Panc1 (cell line): ENCODE results near the gene LNPEP. TPM values are rescaled to one million over a fixed set of nuclear protein-coding genes. Genes with fewer than 3 reads are reported as not detected.

ENCODE experiments used
- ATAC-seq: fragments of 200-7000 bp; cut with Tn5 transposase; 2 replicates; pipeline ENCODE4 v1.9.1; 2020; ENCODE audit warnings: mild to moderate bottlenecking, moderate library complexity
- BruUV-seq: library from RNA; stranded (reverse); fragments of 400-500 nt; replicated peaks from 2 replicates; lab custom pipeline; 2021; lab: Mats Ljungman, UMichigan
- CTCF ChIA-PET: fragments of 300-600 bp; sonication (Branson Sonifier 250); formaldehyde crosslinking; loops from one replicate; lab custom pipeline; 2022; ENCODE audit warnings: antibody characterized with exemption; lab: Charles Lee
- POLR2A ChIA-PET: fragments of 300-600 bp; sonication (Branson Sonifier 250); formaldehyde crosslinking; loops from one replicate; lab custom pipeline; 2022; ENCODE audit warnings: antibody characterized with exemption; lab: Charles Lee
- DNase-seq: peaks from one replicate; pipeline ENCODE4 v3.0.0-alpha.2; 2010; ENCODE audit warnings: low read depth, low spot score
- H3K27ac ChIP-seq: 2 replicates; pipeline ENCODE4 v1.5.1; 2011; ENCODE audit warnings: mild to moderate bottlenecking, low read length, inconsistent platforms
- H3K27me3 ChIP-seq: fragments of 200-500 bp; sonication (Bioruptor generic); 2 replicates; pipeline ENCODE4 v1.6.0; 2014; ENCODE audit warnings: low read length, inconsistent platforms; ENCODE audit not compliant: control insufficient read depth, insufficient read depth
- H3K36me3 ChIP-seq: fragments of 200-500 bp; sonication (Bioruptor generic); 2 replicates; pipeline ENCODE4 v1.5.1; 2014; ENCODE audit warnings: inconsistent platforms, mild to moderate bottlenecking, low read length, moderate library complexity; ENCODE audit not compliant: control insufficient read depth, insufficient read depth
- H3K4me1 ChIP-seq: 2 replicates; pipeline ENCODE4 v1.5.1; 2011; ENCODE audit warnings: inconsistent platforms, mild to moderate bottlenecking, low read length, moderate library complexity; ENCODE audit not compliant: control insufficient read depth, insufficient read depth
- H3K4me3 ChIP-seq, 2 experiments: 2 replicates each; pipeline ENCODE4 v1.5.1; 2011 to 2012; ENCODE audit warnings: low read depth in 2 of 2, low read length in 2 of 2, mild to moderate bottlenecking in 2 of 2, inconsistent platforms in 1 of 2, moderate library complexity in 1 of 2
- H3K9me3 ChIP-seq: fragments of 200-500 bp; sonication (Bioruptor generic); 2 replicates; pipeline ENCODE4 v1.5.1; 2014; ENCODE audit warnings: low read depth, mild to moderate bottlenecking, inconsistent platforms, low read length, moderate library complexity; ENCODE audit not compliant: control insufficient read depth, insufficient read depth
- POLR2AphosphoS5 ChIP-seq: IDR thresholded peaks from 2 replicates; pipeline ENCODE4 v1.6.1; 2012; ENCODE audit warnings: mild to moderate bottlenecking, low read depth, low read length, moderate library complexity
- SIN3A ChIP-seq: IDR thresholded peaks from 2 replicates; pipeline ENCODE4 v1.6.1; 2012; ENCODE audit warnings: low read depth, mild to moderate bottlenecking, low read length, moderate library complexity, borderline replicate concordance; ENCODE audit not compliant: insufficient read depth
- TCF7L2 ChIP-seq: IDR thresholded peaks from 2 replicates; pipeline ENCODE4 v1.6.1; 2011; ENCODE audit warnings: mild to moderate bottlenecking, low read depth, low read length, inconsistent platforms
- in situ Hi-C: cut with HindIII; loops from 2 replicates; pipeline ENCODE4 v1.10.0; 2016; ENCODE audit warnings: low sequenced_read_pairs, low pct_unique_long_range_greater_than_20kb
- intact Hi-C: fragments of 100-400 bp; cut with micrococcal nuclease; formaldehyde crosslinking; loops from one replicate; pipeline ENCODE4 v1.10.0; 2022; ENCODE audit not compliant: unreplicated experiment
- total RNA-seq: library from RNA; stranded (reverse); gene quantifications from one replicate; pipeline ENCODE4 v1.2.1, GENCODE V29; 2021; ENCODE audit not compliant: unreplicated experiment
- TF ChIP-seq, protein P1 (sequence below): fragments of 450-650 bp; IDR thresholded peaks from 2 replicates; pipeline ENCODE4 v1.5.1; 2017; ENCODE audit warnings: mild to moderate bottlenecking
- TF ChIP-seq, protein P2 (sequence below), 2 experiments: IDR thresholded peaks; 2 replicates each; pipeline ENCODE4 v1.6.1; 2011 to 2012; ENCODE audit warnings: low read depth in 2 of 2, control low read depth in 1 of 2, low read length in 1 of 2, mild to moderate bottlenecking in 1 of 2, moderate library complexity in 1 of 2; ENCODE audit not compliant: insufficient read depth in 1 of 2

Gene LNPEP
- total RNA-seq, 1 experiment from 2014 or later, result 46.6 TPM

DNA sequence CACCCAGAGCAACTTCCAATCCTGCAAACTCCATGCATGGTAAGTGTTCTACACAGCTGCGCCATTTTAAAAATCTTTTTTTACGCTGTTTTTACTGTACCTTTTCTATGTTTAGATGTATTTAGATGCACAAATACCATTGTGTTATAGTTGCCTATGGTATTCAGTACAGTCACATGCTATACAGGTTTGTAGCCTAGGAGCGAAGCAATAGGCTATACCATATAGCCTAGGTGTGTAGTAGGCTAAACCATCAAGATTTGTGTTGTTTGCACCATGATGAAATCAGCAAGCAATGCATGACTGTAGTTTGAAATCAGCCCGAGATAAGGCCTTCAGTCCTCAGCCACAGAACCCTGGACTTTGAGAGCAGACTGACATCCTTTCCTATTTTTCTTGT lies 105.4 kb downstream of the LNPEP start:
- Histone ChIP-seq H3K36me3 (no peaks in the 10 kb centered on the region), H3K4me3 (no peak overlapping the region), H3K27me3 (no peaks in the 10 kb centered on the region; the same call in 1 of the 2 replicates), H3K9me3 (no peaks in the 10 kb centered on the region), H3K27ac (no peak overlapping the region), H3K4me1 (no peaks in the 10 kb centered on the region)
- TF ChIP-seq, protein P1, sequence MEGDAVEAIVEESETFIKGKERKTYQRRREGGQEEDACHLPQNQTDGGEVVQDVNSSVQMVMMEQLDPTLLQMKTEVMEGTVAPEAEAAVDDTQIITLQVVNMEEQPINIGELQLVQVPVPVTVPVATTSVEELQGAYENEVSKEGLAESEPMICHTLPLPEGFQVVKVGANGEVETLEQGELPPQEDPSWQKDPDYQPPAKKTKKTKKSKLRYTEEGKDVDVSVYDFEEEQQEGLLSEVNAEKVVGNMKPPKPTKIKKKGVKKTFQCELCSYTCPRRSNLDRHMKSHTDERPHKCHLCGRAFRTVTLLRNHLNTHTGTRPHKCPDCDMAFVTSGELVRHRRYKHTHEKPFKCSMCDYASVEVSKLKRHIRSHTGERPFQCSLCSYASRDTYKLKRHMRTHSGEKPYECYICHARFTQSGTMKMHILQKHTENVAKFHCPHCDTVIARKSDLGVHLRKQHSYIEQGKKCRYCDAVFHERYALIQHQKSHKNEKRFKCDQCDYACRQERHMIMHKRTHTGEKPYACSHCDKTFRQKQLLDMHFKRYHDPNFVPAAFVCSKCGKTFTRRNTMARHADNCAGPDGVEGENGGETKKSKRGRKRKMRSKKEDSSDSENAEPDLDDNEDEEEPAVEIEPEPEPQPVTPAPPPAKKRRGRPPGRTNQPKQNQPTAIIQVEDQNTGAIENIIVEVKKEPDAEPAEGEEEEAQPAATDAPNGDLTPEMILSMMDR, result no peak
- no peak for TF ChIP-seq TCF7L2
- TF ChIP-seq, protein P2, sequence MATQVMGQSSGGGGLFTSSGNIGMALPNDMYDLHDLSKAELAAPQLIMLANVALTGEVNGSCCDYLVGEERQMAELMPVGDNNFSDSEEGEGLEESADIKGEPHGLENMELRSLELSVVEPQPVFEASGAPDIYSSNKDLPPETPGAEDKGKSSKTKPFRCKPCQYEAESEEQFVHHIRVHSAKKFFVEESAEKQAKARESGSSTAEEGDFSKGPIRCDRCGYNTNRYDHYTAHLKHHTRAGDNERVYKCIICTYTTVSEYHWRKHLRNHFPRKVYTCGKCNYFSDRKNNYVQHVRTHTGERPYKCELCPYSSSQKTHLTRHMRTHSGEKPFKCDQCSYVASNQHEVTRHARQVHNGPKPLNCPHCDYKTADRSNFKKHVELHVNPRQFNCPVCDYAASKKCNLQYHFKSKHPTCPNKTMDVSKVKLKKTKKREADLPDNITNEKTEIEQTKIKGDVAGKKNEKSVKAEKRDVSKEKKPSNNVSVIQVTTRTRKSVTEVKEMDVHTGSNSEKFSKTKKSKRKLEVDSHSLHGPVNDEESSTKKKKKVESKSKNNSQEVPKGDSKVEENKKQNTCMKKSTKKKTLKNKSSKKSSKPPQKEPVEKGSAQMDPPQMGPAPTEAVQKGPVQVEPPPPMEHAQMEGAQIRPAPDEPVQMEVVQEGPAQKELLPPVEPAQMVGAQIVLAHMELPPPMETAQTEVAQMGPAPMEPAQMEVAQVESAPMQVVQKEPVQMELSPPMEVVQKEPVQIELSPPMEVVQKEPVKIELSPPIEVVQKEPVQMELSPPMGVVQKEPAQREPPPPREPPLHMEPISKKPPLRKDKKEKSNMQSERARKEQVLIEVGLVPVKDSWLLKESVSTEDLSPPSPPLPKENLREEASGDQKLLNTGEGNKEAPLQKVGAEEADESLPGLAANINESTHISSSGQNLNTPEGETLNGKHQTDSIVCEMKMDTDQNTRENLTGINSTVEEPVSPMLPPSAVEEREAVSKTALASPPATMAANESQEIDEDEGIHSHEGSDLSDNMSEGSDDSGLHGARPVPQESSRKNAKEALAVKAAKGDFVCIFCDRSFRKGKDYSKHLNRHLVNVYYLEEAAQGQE (IDR thresholded peaks at IDR 0.05; ENCODE audit: insufficient read depth in 1 of 2, low read depth in 2 of 2, low read length in 1 of 2), result no peak
- TF ChIP-seq SIN3A, result no peak
- TF ChIP-seq POLR2AphosphoS5, result no peak
- intact Hi-C loops, result loop anchor here (10.0 kb wide), 1 partner anchor 104 kb away; the partner anchor contains the start of gene LIX1
- DNase-seq (no peak), ATAC-seq (no peak)
- CTCF ChIA-PET, result no interaction called here
- in situ Hi-C loops, result no loop called here
- no TSS peak for BruUV-seq
- POLR2A ChIA-PET, result no interaction called here

DNA sequence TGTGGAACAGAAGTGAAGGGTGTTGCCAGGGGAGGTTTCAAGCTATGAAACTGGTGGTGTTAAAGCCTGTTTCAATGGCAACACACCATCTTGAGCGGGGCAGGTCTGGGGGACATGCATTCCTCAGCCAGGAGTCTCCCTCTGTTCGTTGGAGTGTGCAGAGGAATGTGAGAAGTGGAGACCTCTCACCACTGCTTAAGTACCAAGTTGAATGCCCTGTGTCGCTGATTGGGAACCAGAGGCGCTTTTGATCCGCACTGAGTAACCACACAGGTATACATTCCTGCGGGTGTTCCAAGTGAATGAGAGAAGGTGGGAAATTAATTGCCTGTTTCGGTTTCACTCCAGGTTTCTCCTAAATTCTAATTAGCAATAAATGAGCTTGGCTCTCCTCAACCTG lies 107.1 kb downstream of the LNPEP start:
- no peaks in the 10 kb centered on the region for H3K36me3 ChIP-seq
- BruUV-seq, result no TSS peak
- no peaks in the 10 kb centered on the region for H3K9me3 ChIP-seq
- TF ChIP-seq, protein P1, result no peak
- TF ChIP-seq SIN3A, result no peak
- no peak for TF ChIP-seq TCF7L2
- no peak for TF ChIP-seq POLR2AphosphoS5
- TF ChIP-seq, protein P2 (IDR thresholded peaks at IDR 0.05; ENCODE audit: insufficient read depth in 1 of 2, low read depth in 2 of 2, low read length in 1 of 2), result no peak
- H3K27ac ChIP-seq, result no peak overlapping the region
- DNase-seq (no peak), ATAC-seq (no peak)
- intact Hi-C loops (loop anchor here (10.0 kb wide), 1 partner anchor 102 kb away; the partner anchor contains the start of gene LIX1), in situ Hi-C loops (no loop called here)
- no peaks in the 10 kb centered on the region; the same call in 1 of the 2 replicates for H3K27me3 ChIP-seq
- H3K4me1 ChIP-seq, result no peaks in the 10 kb centered on the region
- ChIA-PET POLR2A (no interaction called here), CTCF (no interaction called here)
- H3K4me3 ChIP-seq, result no peak overlapping the region
